Measurements from ENCODE around the gene BICD1.
"Not testable (repeated sequence)": the region's sequence is repeated elsewhere in the genome, so short reads cannot be mapped to it uniquely, and the experiment has no call there.

The BICD1 gene

GRCh38 chr12:32106517-32107358 is at the start of gene BICD1:
BICD1 (plus strand) TSS chr12:32106847; CDS start chr12:32107332, 485 bp downstream.
- DNase-seq (ENCODE audit: low read depth in 2 of 2), result peak; percentile 41 to 66

- no peak for DNase-seq (ENCODE audit: low read depth in 2 of 2)
These were observed 45.6 kb upstream of the BICD1 start for GRCh38 chr12:32061033-32061432.

- DNase-seq (ENCODE audit: low read depth in 2 of 2), result no peak
These were observed 43.8 kb upstream of the BICD1 start for GRCh38 chr12:32062881-32063280.

GRCh38 chr12:32063796-32064195 is 42.9 kb upstream of the BICD1 start:
- DNase-seq (ENCODE audit: low read depth in 2 of 2), result no peak

- no peak for DNase-seq (ENCODE audit: low read depth in 2 of 2)
These were observed 40.4 kb upstream of the BICD1 start for GRCh38 chr12:32066206-32066605.

- no peak for DNase-seq (ENCODE audit: low read depth in 2 of 2)
These were observed 37.6 kb upstream of the BICD1 start for GRCh38 chr12:32069071-32069470.

- DNase-seq (ENCODE audit: low read depth in 2 of 2), result no peak
These were observed 36.9 kb upstream of the BICD1 start for GRCh38 chr12:32069731-32070130.

GRCh38 chr12:32070370-32070769 is 36.3 kb upstream of the BICD1 start:
- DNase-seq (ENCODE audit: low read depth in 2 of 2), result no peak

GRCh38 chr12:32072102-32072501 is 34.5 kb upstream of the BICD1 start:
- DNase-seq (ENCODE audit: low read depth in 2 of 2), result no peak

- DNase-seq (ENCODE audit: low read depth in 2 of 2), result no peak
These were observed 32.2 kb upstream of the BICD1 start for GRCh38 chr12:32074432-32074831.

GRCh38 chr12:32076941-32077340 is 29.7 kb upstream of the BICD1 start:
- DNase-seq (ENCODE audit: low read depth in 2 of 2), result no peak

GRCh38 chr12:32080435-32080834 is 26.2 kb upstream of the BICD1 start:
- DNase-seq (ENCODE audit: low read depth in 2 of 2), result no peak

- DNase-seq (ENCODE audit: low read depth in 2 of 2), result no peak
These were observed 23.2 kb upstream of the BICD1 start for GRCh38 chr12:32083489-32083888.

- no peak for DNase-seq (ENCODE audit: low read depth in 2 of 2)
These were observed 22.5 kb upstream of the BICD1 start for GRCh38 chr12:32084017-32084688.

- DNase-seq (ENCODE audit: low read depth in 2 of 2), result no peak
These were observed 21.9 kb upstream of the BICD1 start for GRCh38 chr12:32084753-32085152.

GRCh38 chr12:32087306-32087705 is 19.3 kb upstream of the BICD1 start:
- no peak for DNase-seq (ENCODE audit: low read depth in 2 of 2)

- DNase-seq (ENCODE audit: low read depth in 2 of 2), result no peak
These were observed 17.5 kb upstream of the BICD1 start for GRCh38 chr12:32089156-32089555.

GRCh38 chr12:32089586-32089985 is 17.1 kb upstream of the BICD1 start:
- DNase-seq (ENCODE audit: low read depth in 2 of 2), result no peak

- no peak for DNase-seq (ENCODE audit: low read depth in 2 of 2)
These were observed 15.0 kb upstream of the BICD1 start for GRCh38 chr12:32091696-32092095.

- DNase-seq (ENCODE audit: low read depth in 2 of 2), result no peak
These were observed 8.5 kb upstream of the BICD1 start for GRCh38 chr12:32098112-32098511.

- DNase-seq (ENCODE audit: low read depth in 2 of 2), result not testable (repeated sequence)
These were observed 7.4 kb upstream of the BICD1 start for GRCh38 chr12:32099275-32099674.

- no peak for DNase-seq (ENCODE audit: low read depth in 2 of 2)
These were observed 6.3 kb upstream of the BICD1 start for GRCh38 chr12:32100361-32100760.

GRCh38 chr12:32100888-32101287 is 5.8 kb upstream of the BICD1 start:
- DNase-seq (ENCODE audit: low read depth in 2 of 2), result no peak
